ENCODE measurements around the gene STC2.
A peak's percentile ranks its signal among the peaks of the same experiment; 100 is the strongest.
"Not testable (repeated sequence)": the region's sequence is repeated elsewhere in the genome, so short reads cannot be mapped to it uniquely, and the experiment has no call there.

STC2 gene

GRCh38 chr5:173327948-173328843 lies at the start of gene STC2:
TSS of gene STC2 (minus strand) at chr5:173328414. CDS start at chr5:173328193, 221 bp downstream.
- DNase-seq (ENCODE audit: low spot score), result peak; percentile 100

GRCh38 chr5:173371400-173371799 lies 43.2 kb upstream of the STC2 start:
- no peak for DNase-seq (ENCODE audit: low spot score)

DNA sequence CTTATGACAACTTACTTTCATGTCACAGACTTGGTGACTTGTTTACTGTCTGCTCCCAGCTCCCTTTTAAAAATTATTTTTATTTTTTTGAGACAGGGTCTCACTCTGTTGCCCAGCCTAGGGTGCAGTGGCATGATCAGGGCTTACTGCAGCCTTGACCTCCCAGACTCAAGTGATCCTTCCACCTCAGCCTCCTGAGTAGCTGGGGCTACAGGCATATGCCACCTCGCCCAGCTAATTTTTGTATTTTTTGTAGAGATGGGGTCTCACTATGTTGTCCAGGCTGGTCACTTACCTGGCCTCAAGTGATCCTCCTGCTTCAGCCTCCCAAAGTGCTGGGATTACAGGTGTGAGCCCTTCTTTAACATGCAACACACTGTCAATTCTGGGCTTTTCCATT lies 35.2 kb upstream of the STC2 start:
- not testable (repeated sequence) for DNase-seq (ENCODE audit: low spot score)

DNA sequence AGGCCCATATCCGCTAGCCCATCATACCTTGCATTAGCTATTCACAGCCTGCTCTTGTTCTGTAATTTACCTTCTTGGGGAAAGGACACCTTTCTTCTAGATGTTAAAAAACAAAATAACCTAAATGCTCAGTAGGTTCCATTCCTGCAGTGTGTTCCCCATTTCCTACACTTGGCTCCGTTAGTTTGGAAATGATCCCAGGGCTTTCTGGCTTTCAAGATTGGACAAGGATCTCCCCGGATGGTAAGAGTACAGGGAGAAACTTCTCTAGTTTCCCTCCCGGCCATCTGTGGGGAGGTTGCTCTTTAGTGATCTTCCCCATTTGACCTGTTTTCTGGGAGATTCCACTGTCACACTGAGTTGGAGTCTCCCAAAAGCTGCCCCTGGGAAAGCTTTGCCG lies 27.3 kb upstream of the STC2 start:
- DNase-seq (ENCODE audit: low spot score), result no peak

DNA sequence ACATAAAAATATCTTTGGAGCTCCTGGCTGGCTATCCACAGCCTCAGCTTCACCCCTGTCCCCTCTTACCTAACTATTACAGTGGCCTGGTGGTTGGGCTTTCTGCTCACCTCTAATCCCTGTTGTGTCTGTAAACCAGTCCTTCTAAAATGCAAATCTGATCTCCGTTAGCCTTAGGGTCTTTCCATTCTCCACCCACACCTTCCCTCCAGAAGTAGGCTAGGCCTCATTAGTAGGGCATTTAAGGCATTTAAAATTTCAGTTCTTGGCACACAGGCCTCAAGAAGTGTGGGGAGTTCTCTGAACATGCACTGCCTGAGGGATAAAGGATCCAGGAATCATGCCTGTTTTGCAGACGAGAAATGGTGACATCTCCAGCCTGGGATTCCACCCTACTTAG lies 26.4 kb upstream of the STC2 start:
- no peak for DNase-seq (ENCODE audit: low spot score)

DNA sequence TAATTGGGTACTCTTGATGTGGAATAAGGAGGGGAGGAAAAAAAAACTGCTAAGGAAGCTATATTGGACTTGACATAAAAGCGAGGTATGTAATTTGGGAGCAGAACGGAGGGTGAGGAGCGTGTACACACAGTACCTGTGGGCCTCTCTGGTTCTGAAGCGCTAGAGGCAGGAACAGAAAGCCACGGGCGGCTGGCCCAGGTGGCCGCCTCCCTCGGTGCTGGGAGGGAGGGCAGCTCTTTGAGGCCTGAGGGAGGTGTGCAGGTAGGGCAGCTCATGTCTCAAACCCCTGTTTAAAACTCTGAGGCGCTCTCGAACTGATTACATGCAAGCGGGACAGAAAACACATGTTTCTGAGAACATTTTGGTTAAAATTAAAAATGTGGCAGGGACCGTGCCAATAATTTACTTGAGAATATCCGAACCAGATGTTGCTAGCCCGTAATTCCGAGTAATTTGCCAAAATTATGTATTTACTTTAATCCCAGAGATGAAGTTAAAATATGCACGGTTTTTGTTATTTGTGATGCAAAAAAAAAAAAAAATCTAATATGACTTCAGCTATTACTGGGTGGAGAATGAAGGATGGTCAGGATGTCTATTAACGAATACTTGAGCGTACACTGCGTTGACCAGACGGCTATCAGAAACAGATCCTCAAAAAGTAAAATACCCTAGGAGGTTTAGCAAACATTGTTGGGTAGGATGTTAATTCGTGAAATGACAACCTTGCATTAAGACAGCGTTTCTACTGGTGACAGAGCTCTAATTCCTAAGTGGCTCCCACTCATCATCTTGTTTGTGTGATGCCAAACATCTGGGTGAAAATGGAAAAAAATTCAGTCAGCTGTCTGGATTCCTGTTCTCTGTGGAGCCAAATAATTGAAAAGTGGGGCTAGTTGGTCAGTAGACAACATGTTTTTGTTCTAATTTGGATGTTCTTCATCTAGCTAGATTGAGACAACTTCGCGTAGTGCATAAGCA lies 24.4 kb upstream of the STC2 start:
- DNase-seq (ENCODE audit: low spot score), result no peak

DNA sequence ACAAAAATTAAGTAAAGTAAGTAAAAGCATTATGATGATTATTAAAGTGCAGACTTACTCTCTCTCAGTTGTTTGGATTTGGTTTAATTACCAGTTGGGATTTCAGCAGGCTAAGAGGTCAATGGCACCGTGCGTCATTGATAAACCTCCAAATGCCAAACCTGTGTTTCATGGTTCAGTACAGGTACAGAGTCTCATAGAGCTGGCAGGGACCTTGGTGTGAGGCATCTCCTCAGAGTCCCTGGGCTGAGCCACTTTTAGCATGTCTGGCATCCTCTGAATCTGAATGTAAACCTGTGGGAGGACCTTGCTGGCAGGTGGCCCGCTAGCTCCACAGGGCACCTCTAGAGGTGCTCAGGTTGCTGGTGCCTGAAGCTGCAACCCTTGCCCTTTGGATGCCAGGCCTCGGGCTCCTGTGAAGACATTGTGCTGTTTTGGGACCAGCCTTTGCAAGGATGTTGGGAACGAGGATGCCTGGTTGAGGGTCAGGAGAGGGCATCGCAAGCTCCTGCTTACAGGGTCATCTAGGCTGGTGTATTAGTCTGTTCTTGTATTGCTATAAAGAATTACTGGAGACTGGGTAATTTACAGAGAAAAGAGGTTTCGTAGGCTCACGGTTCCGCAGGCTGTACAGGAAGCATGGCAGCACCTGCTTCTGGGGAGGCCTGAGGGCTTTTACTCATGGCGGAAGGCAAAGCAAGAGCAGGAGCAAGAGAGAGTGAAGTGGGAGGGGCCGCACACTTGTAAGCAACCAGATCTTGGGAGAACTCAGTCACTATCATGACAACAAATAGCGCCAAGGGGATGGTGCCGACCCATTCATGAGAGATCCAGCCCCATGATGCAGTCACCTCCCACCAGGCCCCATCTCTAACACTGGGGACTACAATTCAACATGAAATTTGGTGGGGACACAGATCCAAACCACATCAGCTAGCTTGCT lies 14.9 kb upstream of the STC2 start:
- no peak for DNase-seq (ENCODE audit: low spot score)

DNA sequence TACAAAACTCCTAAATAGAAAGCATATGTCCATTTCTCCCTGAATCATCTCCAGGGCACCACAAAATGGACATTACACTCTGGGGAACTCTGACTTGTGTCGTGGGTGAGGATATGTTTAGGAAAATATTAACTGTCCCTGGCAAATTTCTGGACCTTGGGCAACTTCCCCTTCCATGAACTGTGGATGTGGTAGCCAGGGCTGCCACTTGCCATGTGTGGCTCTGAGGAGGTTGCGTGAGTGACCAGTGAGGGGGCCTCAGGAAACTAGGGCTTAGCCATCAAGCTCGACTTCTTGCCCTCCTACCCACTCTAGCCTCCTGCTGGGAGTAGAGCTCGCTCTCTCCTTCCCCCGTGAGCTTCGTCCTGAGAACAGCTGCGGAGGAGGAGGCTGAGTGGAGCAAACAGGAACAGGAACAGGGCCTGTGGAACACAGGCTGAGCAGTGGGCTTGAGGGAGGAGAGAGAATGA lies 13.8 kb upstream of the STC2 start:
- no peak for DNase-seq (ENCODE audit: low spot score)

DNA sequence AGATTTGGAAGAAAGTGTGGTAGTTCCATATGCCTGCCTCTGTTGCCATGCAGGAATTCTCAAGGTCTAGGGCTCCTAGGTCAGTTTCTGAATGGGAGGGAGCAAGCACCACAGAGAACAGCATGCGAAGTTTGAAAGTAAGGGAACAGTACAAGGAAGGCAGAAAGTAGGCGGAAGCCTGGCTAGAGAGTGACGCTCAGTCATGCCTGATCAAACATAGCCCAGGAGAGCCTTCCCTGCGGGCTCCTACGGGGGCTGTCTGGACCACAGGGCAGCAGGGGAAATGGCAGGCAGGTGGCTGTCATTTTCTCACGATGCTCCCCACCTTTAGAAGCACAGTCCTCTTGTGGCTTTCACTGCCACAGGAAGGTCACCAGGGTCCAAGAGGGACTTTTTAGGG lies 12.8 kb upstream of the STC2 start:
- DNase-seq (ENCODE audit: low spot score), result no peak

DNA sequence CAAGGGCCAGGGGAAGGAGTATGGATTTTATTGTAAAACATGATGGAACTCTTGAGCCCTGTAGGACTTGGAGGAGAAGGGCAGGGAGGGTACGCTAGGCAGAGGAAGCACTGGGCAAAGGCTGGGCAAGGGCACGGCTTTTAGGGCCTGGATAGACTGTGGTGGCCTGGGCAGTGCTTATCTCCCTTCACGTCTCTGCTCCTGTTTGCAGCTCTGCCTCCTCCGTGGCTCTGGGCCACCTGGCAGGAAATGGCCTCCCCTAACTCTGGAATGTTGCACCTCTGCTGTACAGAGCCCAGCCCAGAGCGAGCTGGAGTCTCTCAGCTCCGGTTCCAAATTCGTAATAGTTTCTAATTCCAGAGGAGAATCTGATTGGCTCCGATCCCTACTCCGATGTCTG lies 12.2 kb upstream of the STC2 start:
- no peak for DNase-seq (ENCODE audit: low spot score)

GRCh38 chr5:173339286-173339685 lies 11.1 kb upstream of the STC2 start:
- DNase-seq (ENCODE audit: low spot score), result no peak

DNA sequence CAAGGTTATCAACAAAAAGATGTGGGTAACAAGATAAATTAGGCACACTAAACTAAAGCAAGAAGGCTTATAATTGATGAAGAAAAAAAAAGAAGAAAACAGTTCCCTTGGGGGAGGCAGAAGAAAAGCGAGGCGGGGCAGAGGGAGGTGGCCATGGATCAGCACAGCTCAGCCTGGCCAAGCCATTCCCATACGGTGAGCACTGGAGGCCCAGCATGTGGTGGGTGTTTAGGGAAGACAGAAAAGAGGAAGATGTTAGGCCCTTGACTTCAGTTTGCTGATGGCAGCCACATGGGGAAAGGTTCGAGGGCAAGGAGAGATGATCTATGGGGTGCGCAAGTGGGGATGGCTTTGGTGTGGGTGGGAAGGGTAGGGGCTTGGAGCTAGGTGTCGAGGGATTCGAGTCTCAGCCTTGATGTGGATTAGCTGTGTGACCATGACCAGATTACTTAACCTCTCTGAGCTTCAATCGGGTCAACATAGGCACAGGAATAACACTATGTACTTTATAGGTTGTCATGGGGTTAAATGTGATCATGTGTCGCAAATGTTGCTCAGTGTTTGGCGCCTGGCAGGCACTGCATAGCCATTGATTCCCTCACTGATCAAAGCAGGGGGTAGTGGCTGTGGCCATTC lies 10.3 kb upstream of the STC2 start:
- no peak for DNase-seq (ENCODE audit: low spot score)

GRCh38 chr5:173334808-173335207 lies 6.6 kb upstream of the STC2 start:
- DNase-seq (ENCODE audit: low spot score), result no peak

DNA sequence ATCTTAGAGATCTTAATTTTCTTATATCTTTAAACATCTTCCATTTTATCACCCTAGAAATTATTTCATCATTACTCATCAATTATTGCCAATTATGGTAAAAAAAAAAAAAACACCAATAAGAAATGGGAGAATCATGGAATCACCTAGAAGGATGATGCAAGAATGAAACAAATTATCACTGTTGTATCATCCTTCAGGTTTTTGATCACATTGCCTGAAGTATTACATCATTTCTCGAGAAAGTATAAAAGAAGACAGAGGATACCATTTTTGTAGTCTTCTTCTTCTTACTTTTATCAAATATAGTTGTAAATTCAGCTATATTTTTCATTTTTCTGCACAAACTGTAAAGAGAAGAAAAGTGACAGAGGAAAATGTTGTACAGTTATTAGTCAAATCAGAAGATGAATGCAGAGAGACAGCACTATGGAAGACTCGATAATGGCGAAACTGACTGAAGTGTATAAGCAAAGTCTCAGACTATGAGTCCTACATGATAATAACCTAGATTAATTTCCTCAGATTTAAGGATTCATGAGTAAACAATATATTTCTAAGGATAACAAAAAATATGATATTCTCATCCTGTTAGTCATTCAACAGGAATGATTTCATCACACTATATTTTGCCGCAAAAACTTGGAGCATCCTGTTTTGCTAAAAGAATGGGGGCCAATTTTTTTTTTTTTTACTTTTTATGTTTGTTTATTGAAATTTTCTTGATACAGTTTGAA lies 5.9 kb upstream of the STC2 start:
- DNase-seq (ENCODE audit: low spot score), result no peak

GRCh38 chr5:173331956-173332479 lies 3.8 kb upstream of the STC2 start:
- DNase-seq (ENCODE audit: low spot score), result peak; percentile 92

DNA sequence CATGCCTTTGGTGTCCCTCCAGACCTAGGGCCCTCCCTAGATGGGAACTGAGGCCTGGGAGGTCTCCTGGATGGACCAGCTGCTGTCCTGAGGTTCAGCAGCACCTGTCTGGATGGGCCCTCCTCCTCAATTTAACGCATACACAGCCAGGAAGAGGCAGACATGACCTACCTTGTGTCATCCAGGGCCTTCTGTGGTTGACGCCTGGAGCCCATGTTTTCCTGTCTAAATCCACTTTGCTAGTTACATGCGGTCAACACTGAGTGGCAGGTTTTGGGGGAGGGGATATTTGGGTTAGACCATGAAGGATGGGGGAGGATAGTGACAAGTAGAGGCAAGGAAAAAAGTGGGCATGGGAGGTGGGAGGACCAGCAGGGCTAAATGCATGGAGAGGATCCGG lies 3.1 kb upstream of the STC2 start:
- no peak for DNase-seq (ENCODE audit: low spot score)

DNA sequence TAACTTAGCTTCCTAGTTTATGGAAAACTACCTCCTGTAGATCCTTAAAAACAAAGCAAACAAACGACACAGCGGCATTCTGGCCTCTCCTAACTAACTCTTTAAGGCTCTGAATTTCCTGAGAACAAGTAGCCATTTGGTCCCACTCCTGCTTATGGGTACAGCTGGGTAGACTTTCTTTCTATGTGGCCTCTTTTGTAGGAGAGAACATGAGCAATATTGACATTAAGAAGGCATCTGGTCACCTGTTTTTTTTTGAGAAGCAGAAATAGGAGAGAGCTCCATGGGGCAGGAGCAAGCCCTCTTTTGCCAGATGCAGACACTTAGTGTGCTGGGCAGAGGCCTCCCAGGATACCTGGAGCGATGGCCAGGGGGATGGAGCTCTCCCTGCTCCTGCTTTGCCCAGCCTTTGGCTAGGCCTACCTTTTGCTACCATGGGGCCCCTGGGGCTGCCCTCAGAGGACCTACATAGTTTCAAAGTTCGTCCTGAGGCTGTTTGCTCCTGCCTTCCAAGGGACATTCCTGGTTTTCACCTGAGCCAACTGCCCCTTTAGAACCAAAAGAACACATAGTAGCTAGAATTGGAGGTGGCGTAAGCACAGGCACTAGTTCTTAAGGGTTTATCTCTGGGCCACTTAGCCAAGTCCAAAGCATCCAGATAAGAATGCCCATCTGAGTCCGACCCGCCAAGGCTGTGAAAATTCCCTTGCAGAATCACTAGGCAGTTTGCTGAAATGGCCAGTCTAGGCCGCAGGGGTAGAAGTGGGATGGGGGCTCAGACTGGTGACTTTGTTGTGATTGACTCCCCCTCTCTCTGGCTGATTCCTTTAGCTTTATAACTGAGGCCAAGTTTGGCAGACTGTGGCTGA lies 2.4 kb upstream of the STC2 start:
- peak; percentile 47 for DNase-seq (ENCODE audit: low spot score)

- peak; percentile 93 for DNase-seq (ENCODE audit: low spot score)
Measured at GRCh38 chr5:173329491-173330337, 1.5 kb upstream of the STC2 start.
